SKM-1 (cell line): ENCODE results near the gene SOX8.

Experiments used
- DNase-seq: peaks from one replicate; lab custom pipeline; 2025; ENCODE audit not compliant: unreplicated experiment; lab: John Stamatoyannopoulos, UW

The SOX8 gene

GRCh38 chr16:972316-973002 lies 9.1 kb upstream of the SOX8 start:
- no peak for DNase-seq

GRCh38 chr16:973366-973765 lies 8.2 kb upstream of the SOX8 start:
- DNase-seq, result no peak

GRCh38 chr16:974001-974601 lies 7.5 kb upstream of the SOX8 start:
- no peak for DNase-seq

- DNase-seq, result no peak
Measured at GRCh38 chr16:974611-975261, 6.8 kb upstream of the SOX8 start.

- no peak for DNase-seq
Measured at GRCh38 chr16:975291-975690, 6.3 kb upstream of the SOX8 start.

- no peak for DNase-seq
Measured at GRCh38 chr16:976389-976931, 5.1 kb upstream of the SOX8 start.

GRCh38 chr16:977081-977701 lies 4.4 kb upstream of the SOX8 start:
- DNase-seq, result no peak

- DNase-seq, result no peak
Measured at GRCh38 chr16:977896-978295, 3.7 kb upstream of the SOX8 start.

GRCh38 chr16:978403-978802 lies 3.2 kb upstream of the SOX8 start:
- no peak for DNase-seq

- DNase-seq, result no peak
Measured at GRCh38 chr16:979147-979546, 2.4 kb upstream of the SOX8 start.

- DNase-seq, result no peak
Measured at GRCh38 chr16:979859-980594, 1.5 kb upstream of the SOX8 start.

GRCh38 chr16:980595-980854 lies 1.0 kb upstream of the SOX8 start:
- DNase-seq, result no peak

- no peak for DNase-seq
Measured at GRCh38 chr16:982145-983043, 824 bp downstream of the SOX8 start.

- no peak for DNase-seq
Measured at GRCh38 chr16:983044-984030, 1.8 kb downstream of the SOX8 start.

GRCh38 chr16:984121-984694 lies 2.6 kb downstream of the SOX8 start:
- no peak for DNase-seq

- DNase-seq, result no peak
Measured at GRCh38 chr16:984736-985636, 3.4 kb downstream of the SOX8 start.

GRCh38 chr16:985646-986400 lies 4.3 kb downstream of the SOX8 start:
- no peak for DNase-seq
